HepG2 (cell line): ENCODE results near the gene MYO18B. TPM values are rescaled to one million over a fixed set of nuclear protein-coding genes. Genes with fewer than 3 reads are reported as not detected.

Experiments
- ARHGAP35 ChIP-seq: sonication (generic); formaldehyde crosslinking; IDR thresholded peaks from 2 replicates; pipeline ENCODE4 v1.9.0; 2022; ENCODE audit warnings: mild to moderate bottlenecking, inconsistent platforms, moderate library complexity, missing genetic modification reagents, borderline replicate concordance
- CBX1 ChIP-seq: IDR thresholded peaks from one replicate; pipeline ENCODE4 v1.6.1; 2016; ENCODE audit warnings: antibody characterized with exemption, low read depth
- GPBP1L1 ChIP-seq: sonication (generic); formaldehyde crosslinking; IDR thresholded peaks from 2 replicates; pipeline ENCODE4 v1.5.0; 2020; ENCODE audit warnings: mild to moderate bottlenecking, missing genetic modification reagents
- GRHL1 ChIP-seq: sonication (generic); formaldehyde crosslinking; conservative IDR thresholded peaks from 2 replicates; pipeline ENCODE4 v1.8.0; 2022; ENCODE audit warnings: missing genetic modification reagents
- HMGXB4 ChIP-seq, 2 experiments: sonication (generic) in 1 of 2; formaldehyde crosslinking in 1 of 2; IDR thresholded peaks; 2 replicates each; pipeline versions ENCODE4 v1.4.0 to v1.6.1; 2018 to 2020; ENCODE audit warnings: missing genetic modification reagents in 2 of 2, borderline replicate concordance in 1 of 2, low read depth in 1 of 2, mild to moderate bottlenecking in 1 of 2, missing biosample characterization in 1 of 2
- JARID2 ChIP-seq: sonication (generic); formaldehyde crosslinking; IDR thresholded peaks from 2 replicates; pipeline ENCODE4 v1.8.1; 2023; ENCODE audit warnings: missing genetic modification reagents, inconsistent platforms; ENCODE audit not compliant: insufficient replicate concordance
- NR3C1 ChIP-seq: sonication (generic); formaldehyde crosslinking; IDR thresholded peaks from 2 replicates; pipeline ENCODE4 v1.4.0; 2020; ENCODE audit warnings: missing genetic modification reagents
- POLR2AphosphoS2 ChIP-seq: IDR thresholded peaks from 2 replicates; pipeline ENCODE4 v1.6.1; 2011; ENCODE audit warnings: low read depth, low read length, improper control_type of control experiment
- RBM39 ChIP-seq: fragments of 200-400 bp; formaldehyde crosslinking; IDR thresholded peaks from one replicate; pipeline ENCODE4 v1.6.1; 2018; ENCODE audit warnings: antibody characterized with exemption, mild to moderate bottlenecking, low read depth, low read length; ENCODE audit not compliant: poor library complexity, severe bottlenecking
- STAT5B ChIP-seq: sonication (generic); formaldehyde crosslinking; IDR thresholded peaks from 2 replicates; pipeline ENCODE4 v1.4.0; 2020; ENCODE audit warnings: missing genetic modification reagents
- TBP ChIP-seq: sonication (generic); formaldehyde crosslinking; IDR thresholded peaks from 2 replicates; pipeline ENCODE4 v1.5.0; 2020; ENCODE audit warnings: missing genetic modification reagents
- ZBTB42 ChIP-seq: sonication (generic); formaldehyde crosslinking; IDR thresholded peaks from 2 replicates; pipeline ENCODE4 v1.5.0; 2020; ENCODE audit warnings: mild to moderate bottlenecking, missing genetic modification reagents
- ZFP91 ChIP-seq: sonication (generic); formaldehyde crosslinking; IDR thresholded peaks from 2 replicates; pipeline ENCODE4 v1.9.0; 2022; ENCODE audit warnings: missing genetic modification reagents, mild to moderate bottlenecking, borderline replicate concordance
- ZNF180 ChIP-seq: sonication (generic); formaldehyde crosslinking; IDR thresholded peaks from 2 replicates; pipeline ENCODE4 v1.4.0; 2020; ENCODE audit warnings: low read depth, missing genetic modification reagents, borderline replicate concordance
- ZNF431 ChIP-seq: sonication (generic); formaldehyde crosslinking; IDR thresholded peaks from 2 replicates; pipeline ENCODE4 v1.9.0; 2022; ENCODE audit warnings: missing genetic modification reagents, low read depth, mild to moderate bottlenecking, borderline replicate concordance
- ZNF432 ChIP-seq: sonication (generic); formaldehyde crosslinking; IDR thresholded peaks from 2 replicates; pipeline ENCODE4 v1.5.0; 2020; ENCODE audit warnings: missing genetic modification reagents, mild to moderate bottlenecking, borderline replicate concordance
- ZNF644 ChIP-seq: IDR thresholded peaks from 2 replicates; pipeline ENCODE4 v1.6.1; 2016; ENCODE audit warnings: low read depth
- ZSCAN5A ChIP-seq: sonication (generic); formaldehyde crosslinking; IDR thresholded peaks from 2 replicates; pipeline ENCODE4 v1.8.0; 2022; ENCODE audit warnings: mild to moderate bottlenecking, missing genetic modification reagents, borderline replicate concordance
- polyA plus RNA-seq, 8 experiments: library from polyadenylated mRNA; depleted of rRNA in 3 of 8; stranded (reverse) in 7 of 8; unstranded in 1 of 8; fragments of >200 nt; fragmentation: Illumina TruSeq in 4 of 8; extraction: Trizol in 4 of 8; gene quantifications; 2 replicates each; pipeline versions ENCODE4 v1.2.1 to v1.2.3, GENCODE V29; 2011 to 2016; ENCODE audit warnings: low read depth in 4 of 8, missing spikeins in 1 of 8, mixed read lengths in 1 of 8; ENCODE audit not compliant: insufficient read depth in 1 of 8
- total RNA-seq, 5 experiments: library from RNA; depleted of rRNA; stranded (reverse); fragments of >200 nt; fragmentation: Illumina TruSeq; extraction: Trizol; gene quantifications; 2 replicates each; pipeline ENCODE4 v1.2.3, GENCODE V29; 2016; ENCODE audit warnings: low read depth in 1 of 5
- TF ChIP-seq, protein P1 (sequence below): sonication (generic); formaldehyde crosslinking; IDR thresholded peaks from 2 replicates; pipeline ENCODE4 v1.4.0; 2020; ENCODE audit warnings: missing genetic modification reagents

Gene MYO18B
- total and polyA plus RNA-seq, 2 of the 13 experiments (the other 11 are each of a cell fraction or from before 2014, with no cell fraction given) = 0.01 TPM; not detected in 1

DNA sequence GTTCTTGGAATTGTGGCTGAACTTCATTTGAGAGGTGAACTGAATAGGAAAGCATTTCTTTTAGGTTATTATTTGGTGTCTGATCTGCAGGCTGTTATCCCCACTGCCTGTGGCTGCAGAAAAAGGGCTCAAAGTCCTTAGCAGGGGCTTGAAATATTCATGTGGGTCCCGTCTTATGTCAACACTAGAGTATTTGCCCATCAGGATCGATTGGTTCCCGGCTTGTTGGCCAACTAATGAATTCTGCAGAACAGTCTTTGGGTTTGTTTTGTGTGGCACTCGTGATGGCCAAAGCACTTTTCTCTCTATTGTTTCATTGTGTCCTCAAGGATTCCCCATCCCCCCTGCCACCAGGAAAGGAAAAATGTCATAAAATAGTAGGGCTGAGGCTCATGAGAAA, 211.9 kb downstream of the MYO18B start (continued):
- TF ChIP-seq HMGXB4 (CRISPR knock-in tag; IDR thresholded peaks at IDR 0.05; ENCODE audit: borderline replicate concordance in 1 of 2, low read depth in 1 of 2) = no peak
- no peak for TF ChIP-seq ZSCAN5A (CRISPR knock-in tag)
- TF ChIP-seq CBX1 = no peak
- no peak for TF ChIP-seq ZNF431 (CRISPR knock-in tag)
- TF ChIP-seq ARHGAP35 (CRISPR knock-in tag) = no peak
- TF ChIP-seq ZNF180 (CRISPR knock-in tag) = no peak
- TF ChIP-seq, protein P1, sequence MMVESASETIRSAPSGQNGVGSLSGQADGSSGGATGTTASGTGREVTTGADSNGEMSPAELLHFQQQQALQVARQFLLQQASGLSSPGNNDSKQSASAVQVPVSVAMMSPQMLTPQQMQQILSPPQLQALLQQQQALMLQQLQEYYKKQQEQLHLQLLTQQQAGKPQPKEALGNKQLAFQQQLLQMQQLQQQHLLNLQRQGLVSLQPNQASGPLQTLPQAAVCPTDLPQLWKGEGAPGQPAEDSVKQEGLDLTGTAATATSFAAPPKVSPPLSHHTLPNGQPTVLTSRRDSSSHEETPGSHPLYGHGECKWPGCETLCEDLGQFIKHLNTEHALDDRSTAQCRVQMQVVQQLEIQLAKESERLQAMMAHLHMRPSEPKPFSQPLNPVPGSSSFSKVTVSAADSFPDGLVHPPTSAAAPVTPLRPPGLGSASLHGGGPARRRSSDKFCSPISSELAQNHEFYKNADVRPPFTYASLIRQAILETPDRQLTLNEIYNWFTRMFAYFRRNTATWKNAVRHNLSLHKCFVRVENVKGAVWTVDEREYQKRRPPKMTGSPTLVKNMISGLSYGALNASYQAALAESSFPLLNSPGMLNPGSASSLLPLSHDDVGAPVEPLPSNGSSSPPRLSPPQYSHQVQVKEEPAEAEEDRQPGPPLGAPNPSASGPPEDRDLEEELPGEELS (CRISPR knock-in tag) = peak; percentile 77
- TF ChIP-seq RBM39 = no peak
- no peak for TF ChIP-seq JARID2 (CRISPR knock-in tag)
- TF ChIP-seq TBP = no peak
- no peak for TF ChIP-seq GRHL1 (CRISPR knock-in tag)
- TF ChIP-seq STAT5B (CRISPR knock-in tag) = no peak
- TF ChIP-seq ZFP91 (CRISPR knock-in tag) = no peak
- peak; percentile 71; the same call in 1 of the 2 replicates for TF ChIP-seq ZNF644 (CRISPR knock-in tag)
- TF ChIP-seq GPBP1L1 = no peak
- no peak for TF ChIP-seq NR3C1
- TF ChIP-seq ZNF432 (CRISPR knock-in tag) = no peak
- no peak for TF ChIP-seq ZBTB42 (CRISPR knock-in tag)
- TF ChIP-seq POLR2AphosphoS2 = no peak
